Astrocyte (in vitro differentiated cells and primary cell): ENCODE measurements around the gene CCL25. TPM values are rescaled to one million over a fixed set of nuclear protein-coding genes. Genes with fewer than 3 reads are reported as not detected.

Experiments
- DNase-seq: peaks from one replicate; pipeline ENCODE4 v3.0.0-alpha.2; 2010; ENCODE audit warnings: low read depth
- FAIRE-seq: peaks from 2 replicates; lab custom pipeline; 2011; peaks lifted over from hg19 to GRCh38; lab: Jason Lieb, UNC
- H2AFZ ChIP-seq: 2 replicates; pipeline ENCODE4 v1.6.0; 2012; ENCODE audit warnings: low read depth, low read length, inconsistent platforms
- H3K27ac ChIP-seq: 2 replicates; pipeline ENCODE4 v1.5.1; 2011; ENCODE audit warnings: low read depth, low read length, inconsistent platforms
- H3K27me3 ChIP-seq: 2 replicates; pipeline ENCODE4 v1.6.0; 2011; ENCODE audit warnings: low read length, inconsistent platforms; ENCODE audit not compliant: insufficient read depth
- H3K36me3 ChIP-seq: 2 replicates; pipeline ENCODE4 v1.5.1; 2011; ENCODE audit warnings: low read length, inconsistent platforms; ENCODE audit not compliant: insufficient read depth
- H3K4me1 ChIP-seq: 2 replicates; pipeline ENCODE4 v1.5.1; 2011; ENCODE audit warnings: low read length, inconsistent platforms; ENCODE audit not compliant: insufficient read depth
- H3K4me2 ChIP-seq: 2 replicates; pipeline ENCODE4 v1.6.0; 2012; ENCODE audit warnings: low read length, inconsistent platforms
- H3K4me3 ChIP-seq: 2 replicates; pipeline ENCODE4 v1.5.1; 2011; ENCODE audit warnings: low read depth, mild to moderate bottlenecking, low read length, inconsistent platforms; ENCODE audit not compliant: insufficient read depth
- H3K79me2 ChIP-seq: 2 replicates; pipeline ENCODE4 v1.6.0; 2012; ENCODE audit warnings: mild to moderate bottlenecking, low read length, inconsistent platforms; ENCODE audit not compliant: insufficient read depth
- H3K9ac ChIP-seq: 2 replicates; pipeline ENCODE4 v1.6.0; 2012; ENCODE audit warnings: mild to moderate bottlenecking, low read length, inconsistent platforms
- H3K9me3 ChIP-seq: 2 replicates; pipeline ENCODE4 v1.5.1; 2012; ENCODE audit warnings: low read depth, mild to moderate bottlenecking, low read length, inconsistent platforms; ENCODE audit not compliant: insufficient read depth
- H4K20me1 ChIP-seq: 2 replicates; pipeline ENCODE4 v1.6.0; 2012; ENCODE audit warnings: low read length, inconsistent platforms; ENCODE audit not compliant: insufficient read depth
- H3K27ac Mint-ChIP-seq: one replicate; pipeline ENCODE4 v1.8.0; 2021; ENCODE audit warnings: mild to moderate bottlenecking, mixed read lengths; ENCODE audit not compliant: unreplicated experiment
- H3K27me3 Mint-ChIP-seq: one replicate; pipeline ENCODE4 v1.8.0; 2021; ENCODE audit warnings: low read depth, mixed read lengths; ENCODE audit not compliant: unreplicated experiment
- H3K36me3 Mint-ChIP-seq: one replicate; pipeline ENCODE4 v1.8.0; 2021; ENCODE audit warnings: low read depth, mixed read lengths; ENCODE audit not compliant: unreplicated experiment
- H3K4me1 Mint-ChIP-seq: one replicate; pipeline ENCODE4 v1.8.0; 2021; ENCODE audit warnings: low read depth, mixed read lengths; ENCODE audit not compliant: unreplicated experiment
- H3K4me3 Mint-ChIP-seq: one replicate; pipeline ENCODE4 v1.8.0; 2021; ENCODE audit warnings: mild to moderate bottlenecking, moderate library complexity, mixed read lengths; ENCODE audit not compliant: unreplicated experiment
- H3K9me3 Mint-ChIP-seq: one replicate; pipeline ENCODE4 v1.8.0; 2021; ENCODE audit warnings: mild to moderate bottlenecking, mixed read lengths; ENCODE audit not compliant: unreplicated experiment
- EZH2 ChIP-seq: IDR thresholded peaks from 2 replicates; pipeline ENCODE4 v1.6.1; 2012; ENCODE audit warnings: mild to moderate bottlenecking, low read length, inconsistent platforms; ENCODE audit not compliant: insufficient read depth
- total RNA-seq: library from RNA; stranded (reverse); gene quantifications from 2 replicates; pipeline ENCODE4 v1.2.1, GENCODE V29; 2021
- TF ChIP-seq, protein P1 (sequence below): IDR thresholded peaks from 2 replicates; pipeline ENCODE4 v1.5.1; 2011; ENCODE audit warnings: low read depth, mild to moderate bottlenecking, inconsistent platforms, low read length, moderate library complexity; ENCODE audit not compliant: insufficient read depth

CCL25 gene
- total RNA-seq, 1 donor from 2014 or later: not detected

- no peaks in the 10 kb centered on the region for H3K27me3 ChIP-seq
- H3K27ac Mint-ChIP-seq: no peak overlapping the region
- TF ChIP-seq EZH2: no peak
- TF ChIP-seq, protein P1, sequence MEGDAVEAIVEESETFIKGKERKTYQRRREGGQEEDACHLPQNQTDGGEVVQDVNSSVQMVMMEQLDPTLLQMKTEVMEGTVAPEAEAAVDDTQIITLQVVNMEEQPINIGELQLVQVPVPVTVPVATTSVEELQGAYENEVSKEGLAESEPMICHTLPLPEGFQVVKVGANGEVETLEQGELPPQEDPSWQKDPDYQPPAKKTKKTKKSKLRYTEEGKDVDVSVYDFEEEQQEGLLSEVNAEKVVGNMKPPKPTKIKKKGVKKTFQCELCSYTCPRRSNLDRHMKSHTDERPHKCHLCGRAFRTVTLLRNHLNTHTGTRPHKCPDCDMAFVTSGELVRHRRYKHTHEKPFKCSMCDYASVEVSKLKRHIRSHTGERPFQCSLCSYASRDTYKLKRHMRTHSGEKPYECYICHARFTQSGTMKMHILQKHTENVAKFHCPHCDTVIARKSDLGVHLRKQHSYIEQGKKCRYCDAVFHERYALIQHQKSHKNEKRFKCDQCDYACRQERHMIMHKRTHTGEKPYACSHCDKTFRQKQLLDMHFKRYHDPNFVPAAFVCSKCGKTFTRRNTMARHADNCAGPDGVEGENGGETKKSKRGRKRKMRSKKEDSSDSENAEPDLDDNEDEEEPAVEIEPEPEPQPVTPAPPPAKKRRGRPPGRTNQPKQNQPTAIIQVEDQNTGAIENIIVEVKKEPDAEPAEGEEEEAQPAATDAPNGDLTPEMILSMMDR: no peak
Measured at GRCh38 chr19:8089664-8090601, 37.4 kb downstream of the CCL25 start.

DNA sequence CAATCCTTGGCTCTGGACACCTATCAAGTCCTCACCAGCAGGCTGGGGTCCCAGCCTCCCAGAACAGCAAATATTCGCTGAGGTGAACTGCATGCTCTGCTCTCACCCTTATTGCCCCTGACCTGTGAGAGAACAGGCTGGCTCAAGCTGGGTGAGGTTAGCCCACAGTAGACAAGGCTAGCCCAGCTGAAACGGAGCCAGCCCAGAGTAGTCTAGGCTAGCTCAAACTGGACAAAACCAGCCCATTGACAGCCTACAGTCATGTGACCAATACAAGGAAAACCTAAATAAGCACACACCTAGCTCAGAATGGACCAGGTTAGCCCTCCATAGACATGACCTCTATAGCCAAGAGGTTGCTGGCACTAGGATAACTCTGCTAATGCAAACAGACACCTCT is 38.4 kb downstream of the CCL25 start:
- TF ChIP-seq EZH2: no peak
- TF ChIP-seq, protein P1: no peak
- no peaks in the 10 kb centered on the region for H3K4me1 ChIP-seq
- no peak overlapping the region for H3K4me2 ChIP-seq
- Mint-ChIP-seq H3K36me3 (peaks cover 6% of the 10 kb centered on the region), H3K27ac (no peak overlapping the region), H3K9me3 (peaks cover 13% of the 10 kb centered on the region), H3K4me1 (no peaks in the 10 kb centered on the region), H3K27me3 (peaks cover 7% of the 10 kb centered on the region), H3K4me3 (no peak overlapping the region)
- H3K9ac ChIP-seq: no peak overlapping the region
- H3K79me2 ChIP-seq: no peaks in the 10 kb centered on the region
- DNase-seq (no peak), FAIRE-seq (no peak)
- H3K9me3 ChIP-seq: peaks cover 15% of the 10 kb centered on the region
- no peak overlapping the region for H2AFZ ChIP-seq
- H4K20me1 ChIP-seq: no peaks in the 10 kb centered on the region
- no peak overlapping the region for H3K27ac ChIP-seq
- no peak overlapping the region for H3K4me3 ChIP-seq
- no peaks in the 10 kb centered on the region for H3K36me3 ChIP-seq
- H3K27me3 ChIP-seq: no peaks in the 10 kb centered on the region

More at GRCh38 chr19:8089664-8090601, 37.4 kb downstream of the CCL25 start:
- no peak for FAIRE-seq
- Histone ChIP-seq H3K36me3 (no peaks in the 10 kb centered on the region), H3K9ac (no peak overlapping the region), H4K20me1 (no peaks in the 10 kb centered on the region), H2AFZ (no peak overlapping the region), H3K9me3 (peaks cover 8% of the 10 kb centered on the region), H3K4me3 (no peak overlapping the region), H3K27ac (no peak overlapping the region), H3K79me2 (no peaks in the 10 kb centered on the region), H3K4me1 (no peaks in the 10 kb centered on the region), H3K4me2 (no peak overlapping the region)
- H3K27me3 Mint-ChIP-seq: peaks cover 8% of the 10 kb centered on the region
- H3K4me3 Mint-ChIP-seq: no peak overlapping the region
- no peaks in the 10 kb centered on the region for H3K4me1 Mint-ChIP-seq
- no peak for DNase-seq
- H3K36me3 Mint-ChIP-seq: peaks cover 4% of the 10 kb centered on the region
- H3K9me3 Mint-ChIP-seq: peaks cover 6% of the 10 kb centered on the region

DNA sequence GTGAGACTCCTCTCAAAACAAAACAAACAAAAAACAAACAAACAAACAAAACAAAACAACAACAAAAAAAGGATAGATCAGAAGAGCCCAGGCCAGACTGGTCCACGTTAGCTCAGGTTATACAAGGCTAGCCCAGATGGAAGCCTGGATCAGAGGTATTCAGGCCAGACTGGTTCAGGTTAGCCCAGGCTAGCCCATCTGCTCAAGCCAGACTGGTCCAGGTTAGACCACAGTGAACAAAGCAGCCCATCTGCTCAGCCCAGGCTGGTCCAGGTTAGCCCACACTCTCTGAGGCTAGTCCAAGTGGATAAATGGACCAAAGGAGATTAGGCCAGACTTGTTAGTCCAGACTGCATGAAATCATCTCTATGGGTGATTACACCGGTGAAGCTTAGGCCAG is 41.2 kb downstream of the CCL25 start:
- no peak for TF ChIP-seq EZH2
- TF ChIP-seq, protein P1: no peak
- H3K4me3 ChIP-seq: no peak overlapping the region
- H4K20me1 ChIP-seq: no peaks in the 10 kb centered on the region
- Mint-ChIP-seq H3K4me3 (no peak overlapping the region), H3K27ac (no peak overlapping the region), H3K36me3 (peaks cover 9% of the 10 kb centered on the region), H3K9me3 (peaks cover 25% of the 10 kb centered on the region), H3K4me1 (no peaks in the 10 kb centered on the region), H3K27me3 (peaks cover 7% of the 10 kb centered on the region)
- H3K9ac ChIP-seq: no peak overlapping the region
- DNase-seq (no peak), FAIRE-seq (no peak)
- H3K9me3 ChIP-seq: peaks cover 20% of the 10 kb centered on the region
- H3K4me1 ChIP-seq: no peaks in the 10 kb centered on the region
- no peaks in the 10 kb centered on the region for H3K27me3 ChIP-seq
- no peaks in the 10 kb centered on the region for H3K36me3 ChIP-seq
- H3K27ac ChIP-seq: no peak overlapping the region
- no peaks in the 10 kb centered on the region for H3K79me2 ChIP-seq
- H2AFZ ChIP-seq: no peak overlapping the region
- H3K4me2 ChIP-seq: no peak overlapping the region
